ENCODE measurements around the gene SFRP2.

SFRP2 gene, protein sequence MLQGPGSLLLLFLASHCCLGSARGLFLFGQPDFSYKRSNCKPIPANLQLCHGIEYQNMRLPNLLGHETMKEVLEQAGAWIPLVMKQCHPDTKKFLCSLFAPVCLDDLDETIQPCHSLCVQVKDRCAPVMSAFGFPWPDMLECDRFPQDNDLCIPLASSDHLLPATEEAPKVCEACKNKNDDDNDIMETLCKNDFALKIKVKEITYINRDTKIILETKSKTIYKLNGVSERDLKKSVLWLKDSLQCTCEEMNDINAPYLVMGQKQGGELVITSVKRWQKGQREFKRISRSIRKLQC

DNA sequence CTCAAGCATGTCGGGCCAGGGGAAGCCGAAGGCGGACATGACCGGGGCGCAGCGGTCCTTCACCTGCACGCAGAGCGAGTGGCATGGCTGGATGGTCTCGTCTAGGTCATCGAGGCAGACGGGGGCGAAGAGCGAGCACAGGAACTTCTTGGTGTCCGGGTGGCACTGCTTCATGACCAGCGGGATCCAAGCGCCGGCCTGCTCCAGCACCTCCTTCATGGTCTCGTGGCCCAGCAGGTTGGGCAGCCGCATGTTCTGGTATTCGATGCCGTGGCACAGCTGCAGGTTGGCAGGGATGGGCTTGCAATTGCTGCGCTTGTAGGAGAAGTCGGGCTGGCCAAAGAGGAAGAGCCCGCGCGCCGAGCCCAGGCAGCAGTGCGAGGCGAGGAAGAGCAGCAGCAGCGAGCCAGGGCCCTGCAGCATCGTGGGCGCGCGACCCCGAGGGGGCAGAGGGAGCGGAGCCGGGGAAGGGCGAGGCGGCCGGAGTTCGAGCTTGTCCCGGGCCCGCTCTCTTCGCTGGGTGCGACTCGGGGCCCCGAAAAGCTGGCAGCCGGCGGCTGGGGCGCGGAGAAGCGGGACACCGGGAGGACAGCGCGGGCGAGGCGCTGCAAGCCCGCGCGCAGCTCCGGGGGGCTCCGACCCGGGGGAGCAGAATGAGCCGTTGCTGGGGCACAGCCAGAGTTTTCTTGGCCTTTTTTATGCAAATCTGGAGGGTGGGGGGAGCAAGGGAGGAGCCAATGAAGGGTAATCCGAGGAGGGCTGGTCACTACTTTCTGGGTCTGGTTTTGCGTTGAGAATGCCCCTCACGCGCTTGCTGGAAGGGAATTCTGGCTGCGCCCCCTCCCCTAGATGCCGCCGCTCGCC lies at the start of gene SFRP2:
Gene SFRP2, minus strand, starts transcription at position 671 of the 864 bp plus-strand sequence. Its CDS starts 248 bp downstream, at position 423.
- no peak for DNase-seq

DNA sequence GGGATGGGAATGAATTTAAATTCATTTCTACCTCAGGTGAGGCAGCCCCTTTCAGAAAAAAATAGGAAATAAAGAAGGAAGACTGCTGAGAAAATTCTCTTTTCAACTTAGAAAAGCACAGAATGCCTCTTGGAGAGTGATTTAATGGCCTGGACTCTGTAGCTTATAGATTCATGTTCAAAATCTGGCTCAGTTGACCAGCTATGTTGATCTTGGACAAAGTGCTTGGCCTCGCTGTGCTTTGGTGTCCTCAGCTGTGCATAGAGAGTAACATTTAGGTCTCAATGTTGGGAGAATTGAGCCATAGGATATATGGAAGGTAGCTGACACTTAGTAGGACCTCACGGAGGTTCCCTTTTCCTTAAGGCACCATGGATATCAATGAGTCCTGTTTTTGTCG lies 49.7 kb upstream of the SFRP2 start:
- no peak for DNase-seq

DNA sequence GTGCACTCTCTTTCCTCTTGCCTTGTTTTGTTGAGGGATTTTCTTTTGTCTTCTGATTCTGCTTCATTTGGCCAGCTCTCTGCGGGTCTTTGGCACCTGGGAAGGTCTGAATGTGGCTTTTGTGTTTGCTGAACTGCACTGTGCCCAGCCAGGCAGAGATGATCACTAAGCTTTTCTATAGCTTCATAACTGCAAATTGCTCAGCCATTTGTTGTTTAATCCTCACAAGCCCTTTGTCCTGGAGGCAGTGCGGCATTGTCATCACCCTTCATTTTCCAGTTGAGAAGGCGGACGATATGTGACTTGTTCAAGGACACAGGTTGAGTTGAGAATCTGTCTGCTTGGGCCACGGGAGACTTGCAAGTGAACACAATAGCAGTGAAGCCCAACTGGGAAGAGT lies 46.0 kb upstream of the SFRP2 start:
- DNase-seq, result no peak

DNA sequence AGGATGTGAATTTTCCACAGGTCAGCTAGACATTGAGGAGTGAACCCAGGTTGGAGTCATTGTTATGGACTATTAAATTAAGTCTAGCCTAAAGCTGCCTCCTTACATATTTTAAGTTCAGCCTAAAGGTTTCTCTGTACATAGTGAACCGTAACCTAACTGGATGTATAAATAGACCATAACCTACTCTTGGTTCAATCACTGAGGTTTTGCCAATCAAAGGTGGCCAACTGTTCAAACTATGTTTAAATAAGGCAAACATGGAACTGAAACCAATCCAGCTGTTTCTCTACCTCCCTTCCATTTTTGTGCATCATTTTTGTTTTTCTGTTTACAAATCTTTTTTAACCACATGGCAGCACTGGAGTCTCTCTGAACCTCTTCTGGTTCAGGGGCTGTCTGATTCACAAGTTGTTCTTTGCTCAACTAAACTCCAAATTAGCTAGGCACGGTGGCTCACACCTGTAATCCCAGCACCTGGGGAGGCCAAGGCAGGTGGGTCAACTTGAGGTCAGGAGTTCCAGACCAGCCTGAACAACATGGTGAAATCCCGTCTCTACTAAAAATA lies 43.9 kb upstream of the SFRP2 start:
- DNase-seq, result no peak

DNA sequence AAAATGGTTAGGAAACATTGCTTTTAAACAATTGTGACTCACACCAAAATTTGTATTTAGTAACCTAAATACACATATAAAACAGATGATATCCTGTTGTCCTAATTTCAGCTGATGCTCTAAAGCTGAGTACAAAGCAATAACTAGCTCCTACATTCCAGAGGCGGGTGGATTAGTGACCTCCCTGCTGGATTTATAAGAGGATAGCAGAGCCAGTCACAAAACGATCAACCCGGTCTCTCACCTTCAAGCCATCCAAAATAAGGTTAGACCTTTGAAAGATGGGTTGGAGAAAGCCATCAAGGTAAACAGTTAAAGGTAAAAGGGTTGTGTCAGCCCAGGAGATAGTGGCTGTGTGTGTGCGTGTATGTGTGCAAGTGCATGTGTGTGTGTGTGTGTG lies 43.2 kb upstream of the SFRP2 start:
- DNase-seq, result no peak

DNA sequence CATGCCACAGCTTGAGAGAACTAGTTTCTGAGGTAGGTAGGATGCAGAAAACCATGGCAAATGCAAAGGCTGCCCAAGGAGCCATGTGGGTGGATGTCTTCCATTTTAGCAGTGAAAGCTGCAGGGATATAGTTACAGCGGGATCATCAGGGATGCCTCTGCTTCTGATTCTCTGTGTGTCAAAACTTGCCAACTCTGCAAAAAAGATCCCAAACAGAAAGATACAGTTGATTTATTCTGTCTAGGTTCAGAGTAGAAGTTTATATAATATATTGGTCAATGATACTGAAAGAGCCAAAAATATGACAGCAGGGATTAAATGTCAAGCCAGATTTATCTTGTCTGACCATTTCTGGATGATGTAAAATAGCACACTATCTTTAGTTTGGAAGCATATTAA lies 42.4 kb upstream of the SFRP2 start:
- no peak for DNase-seq

DNA sequence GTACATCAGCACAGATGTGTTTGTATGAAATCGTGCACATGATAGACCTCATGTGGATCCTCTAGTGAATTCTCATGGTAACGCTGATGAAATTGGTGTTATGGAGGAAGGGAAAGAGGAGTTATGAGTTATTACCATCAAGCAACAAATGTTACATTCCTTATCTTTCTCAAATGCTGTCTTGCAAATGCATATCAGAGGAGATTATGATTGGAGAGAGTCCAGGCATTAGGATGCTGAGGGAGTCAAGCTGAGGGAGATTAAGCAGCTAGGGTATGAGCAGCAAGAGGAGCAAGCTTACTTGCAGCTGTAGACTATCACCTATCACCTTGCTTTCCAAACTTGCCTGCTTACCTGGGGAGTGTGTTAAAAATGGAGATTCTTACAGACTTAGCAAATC lies 36.8 kb upstream of the SFRP2 start:
- DNase-seq, result no peak

DNA sequence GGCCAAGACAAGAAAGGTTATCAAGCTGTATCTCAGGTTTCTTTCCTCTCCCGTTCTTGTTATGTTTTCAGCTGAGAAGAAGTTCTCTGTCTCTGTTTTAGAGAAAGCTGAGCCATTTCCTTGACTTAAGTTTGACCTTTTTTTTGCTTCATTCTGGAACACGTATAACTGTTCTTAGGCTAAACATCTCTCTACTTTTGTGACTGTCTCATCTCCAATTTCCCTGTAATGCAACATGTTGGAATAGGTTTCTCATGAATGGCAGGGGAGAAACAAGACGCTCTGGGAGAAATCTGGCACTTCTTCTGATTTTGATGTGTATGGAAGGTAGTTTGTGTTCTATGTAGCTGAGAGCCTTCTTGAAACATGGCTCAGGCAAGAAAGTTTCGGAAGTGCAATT lies 36.2 kb upstream of the SFRP2 start:
- no peak for DNase-seq

DNA sequence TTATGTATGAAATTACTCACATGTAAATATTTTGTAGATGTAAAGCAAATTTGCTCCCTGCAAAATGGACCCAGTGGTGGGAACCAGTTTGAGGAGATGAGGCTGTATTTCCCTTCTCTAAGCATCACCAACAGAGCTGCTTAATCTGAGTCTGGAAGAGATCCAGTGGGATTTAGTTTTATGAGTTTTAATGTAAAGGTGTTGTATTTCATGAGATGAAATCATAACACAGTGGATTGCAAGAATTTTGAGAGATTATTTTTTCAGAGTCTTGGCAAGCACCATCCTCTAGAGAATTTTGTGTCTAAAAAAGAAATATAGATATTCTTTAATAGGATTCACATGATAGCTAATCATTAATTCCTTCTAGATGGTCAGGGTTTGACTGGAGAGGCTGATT lies 35.6 kb upstream of the SFRP2 start:
- DNase-seq, result no peak

DNA sequence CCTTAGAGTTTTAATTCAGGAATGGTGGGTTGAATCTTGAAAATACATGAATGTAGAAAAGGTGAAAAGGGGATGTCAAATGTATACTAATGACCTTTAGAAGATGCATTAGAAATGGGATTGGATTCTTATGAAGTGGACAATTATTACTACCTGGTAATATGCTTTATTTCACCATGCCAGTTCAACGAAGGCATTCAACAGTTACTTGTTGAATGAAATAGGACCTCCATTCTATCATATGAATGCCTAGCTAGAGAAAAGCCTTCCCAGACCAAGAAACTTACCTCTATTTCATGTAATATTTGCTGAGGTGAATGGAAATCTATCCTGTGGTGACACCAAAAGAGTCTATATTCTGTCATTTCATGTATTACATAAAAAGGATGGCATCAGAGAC lies 34.6 kb upstream of the SFRP2 start:
- DNase-seq, result no peak

DNA sequence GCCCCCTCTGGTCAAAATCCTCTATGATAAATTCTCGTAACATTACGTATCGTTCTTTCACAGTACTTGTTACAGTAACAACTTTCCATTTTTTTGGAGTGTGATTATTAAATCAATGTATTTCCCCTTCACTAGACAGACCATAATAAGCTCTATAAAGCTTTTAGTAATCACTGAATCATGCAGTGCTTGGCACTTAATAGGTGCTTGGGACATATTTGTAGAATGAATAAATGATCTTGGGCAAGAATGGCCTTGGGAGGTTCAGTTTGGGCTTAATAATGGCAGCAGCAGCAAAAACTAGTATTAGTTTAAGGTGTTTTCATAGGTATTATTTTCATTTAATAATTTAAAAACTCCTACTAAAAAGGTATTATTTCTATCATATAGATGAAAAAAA lies 33.4 kb upstream of the SFRP2 start:
- no peak for DNase-seq

DNA sequence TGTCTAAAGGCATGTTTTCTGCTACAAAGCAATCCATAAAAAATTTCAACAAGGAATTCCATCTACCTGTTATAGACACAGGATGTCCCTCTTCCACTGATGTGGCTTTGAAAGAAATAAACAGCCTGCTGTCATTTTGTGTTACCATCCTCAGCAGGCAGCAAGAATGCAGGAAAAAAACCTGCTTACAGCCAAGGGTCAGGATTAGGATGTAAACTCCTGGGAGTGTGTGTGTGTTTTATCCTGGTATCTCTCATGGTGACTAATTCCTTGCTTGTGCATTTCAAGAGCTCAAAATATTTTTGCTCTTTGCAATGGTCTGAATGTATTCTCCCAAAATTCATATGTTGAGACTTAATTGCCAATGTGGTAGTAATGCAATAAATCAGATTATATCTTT lies 28.6 kb upstream of the SFRP2 start:
- DNase-seq, result no peak

DNA sequence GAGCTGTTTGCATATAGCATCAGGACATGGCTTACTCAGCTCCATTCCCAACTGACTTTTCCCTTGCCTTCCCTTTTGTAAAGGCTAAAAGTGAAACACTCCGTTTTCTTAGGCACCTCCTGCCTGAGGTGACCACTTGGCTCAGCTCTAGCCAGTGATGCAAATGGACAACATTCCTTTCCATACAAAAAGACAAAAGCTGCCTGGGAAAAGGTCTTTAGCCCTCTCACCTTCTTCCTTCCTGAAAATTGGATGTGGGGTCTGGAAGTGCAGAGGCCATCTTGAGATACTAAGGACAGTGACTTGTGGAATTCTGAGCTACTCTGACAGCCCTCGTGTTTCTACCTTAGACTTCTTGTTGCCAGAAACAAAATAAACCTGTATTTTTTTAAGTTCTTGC lies 27.7 kb upstream of the SFRP2 start:
- no peak for DNase-seq

DNA sequence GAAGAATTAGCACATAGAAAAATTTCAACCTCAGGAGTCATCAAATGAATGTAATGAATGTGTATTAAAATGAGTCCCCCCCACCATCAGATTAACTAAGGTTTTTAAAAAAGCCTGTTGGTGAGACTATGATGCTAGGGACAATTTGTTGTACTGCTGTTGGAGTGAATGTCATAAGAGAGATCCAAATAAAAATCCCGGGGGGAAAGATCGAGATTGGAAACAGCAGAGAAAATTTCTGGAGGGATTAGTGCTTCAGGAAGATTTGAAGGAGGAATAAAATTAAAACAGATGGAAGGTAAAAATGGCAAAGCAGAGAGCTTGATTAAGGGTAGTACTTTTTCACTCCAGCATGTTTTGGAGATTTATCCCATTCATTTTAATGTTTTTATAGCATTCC lies 25.9 kb upstream of the SFRP2 start:
- DNase-seq, result no peak

DNA sequence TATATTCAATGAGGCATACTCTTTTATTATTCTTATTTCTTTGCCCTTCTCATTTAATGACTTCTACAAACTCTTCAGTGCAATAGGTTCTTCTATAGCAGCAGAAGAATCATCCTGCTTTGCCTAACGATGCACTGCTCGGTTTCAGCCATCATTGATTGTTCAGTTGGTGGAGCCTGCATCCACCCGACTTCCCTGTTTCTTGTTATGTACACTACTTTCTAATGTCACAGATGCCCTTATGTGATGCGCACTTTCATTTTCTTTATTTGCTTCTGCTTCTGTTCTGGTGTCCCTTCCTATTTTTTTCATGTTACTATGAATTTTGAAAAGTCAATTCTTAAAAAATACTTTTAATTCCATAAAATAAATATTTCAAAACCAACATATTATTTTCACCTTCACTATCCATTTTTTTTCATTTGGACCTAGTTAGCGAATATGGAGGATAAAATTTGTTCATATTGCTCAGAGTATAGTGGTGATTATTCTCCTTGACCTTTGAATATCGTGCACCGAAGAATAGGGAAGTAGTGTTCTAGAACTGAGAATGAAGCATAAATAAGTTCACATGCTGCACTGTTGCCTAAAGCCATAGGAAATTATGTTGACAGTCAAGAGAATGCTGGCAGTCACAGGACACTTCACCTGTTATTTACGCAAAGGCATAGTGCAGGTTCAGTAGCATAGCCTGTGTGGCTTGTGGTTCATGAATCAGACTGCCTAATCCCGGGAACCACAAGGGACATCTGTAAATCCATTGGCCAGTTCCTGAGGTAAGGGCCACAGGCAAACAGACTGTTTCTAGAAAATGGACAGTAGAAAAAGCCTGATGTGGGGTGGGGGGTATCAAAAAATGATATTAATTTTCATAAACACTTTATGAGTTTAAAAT lies 21.3 kb upstream of the SFRP2 start:
- DNase-seq, result no peak

DNA sequence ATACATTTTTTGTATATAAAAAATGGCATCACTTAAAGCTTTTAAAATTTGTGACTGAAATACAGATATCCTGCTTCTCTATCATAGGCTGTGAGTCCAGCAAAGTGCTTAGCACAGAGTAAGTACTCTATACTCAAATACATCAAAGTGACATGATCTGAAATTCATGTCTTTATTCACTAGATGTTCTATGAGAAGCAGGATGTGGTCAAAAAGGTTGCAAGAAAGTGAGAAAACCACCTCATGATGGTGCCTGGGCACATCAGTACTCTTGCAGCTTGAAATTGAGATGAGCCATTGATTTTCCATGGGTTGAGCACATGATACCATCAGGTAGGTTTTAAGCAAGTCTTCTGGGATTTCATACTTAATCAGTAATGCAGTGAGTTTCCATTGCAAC lies 20.4 kb upstream of the SFRP2 start:
- DNase-seq, result no peak

DNA sequence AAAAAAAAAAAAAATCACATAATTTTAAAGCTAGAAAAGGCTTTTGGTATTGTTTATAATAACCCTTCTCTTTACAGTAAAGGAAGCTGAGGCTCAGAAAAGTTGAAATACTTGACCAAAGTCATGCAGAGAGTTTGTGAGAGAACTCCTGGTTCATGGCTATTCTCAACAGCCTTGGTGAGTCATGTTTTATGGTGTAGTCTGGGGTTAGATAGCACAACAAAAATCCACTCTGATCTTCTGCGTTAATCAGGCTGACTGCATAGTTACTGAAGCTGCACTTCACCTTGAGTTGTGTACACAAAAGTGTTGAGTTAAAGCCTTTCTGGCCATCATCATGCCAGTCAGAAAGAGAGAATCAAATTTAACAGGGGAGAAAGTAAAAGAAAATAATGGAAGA lies 19.3 kb upstream of the SFRP2 start:
- DNase-seq, result no peak

DNA sequence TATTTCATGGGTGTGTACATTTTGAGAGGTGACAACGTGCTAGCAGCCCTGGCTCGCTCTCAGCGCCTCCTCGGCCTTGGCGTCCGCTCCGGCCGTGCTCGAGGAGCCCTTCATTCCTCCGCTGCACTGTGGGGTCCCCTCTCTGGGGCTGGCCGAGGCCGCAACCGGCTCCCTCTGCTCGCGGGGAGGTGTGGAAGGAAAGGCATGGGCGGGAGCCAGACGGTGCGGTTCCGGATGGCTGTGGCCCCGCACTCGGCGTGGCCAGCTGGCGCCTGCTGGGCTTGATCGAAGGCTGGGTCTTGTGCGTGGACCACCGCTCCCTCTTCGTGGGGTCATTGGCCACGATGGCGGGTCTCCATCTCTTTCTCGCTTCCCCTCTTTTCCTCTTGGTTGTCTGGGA lies 17.2 kb upstream of the SFRP2 start:
- DNase-seq, result no peak

DNA sequence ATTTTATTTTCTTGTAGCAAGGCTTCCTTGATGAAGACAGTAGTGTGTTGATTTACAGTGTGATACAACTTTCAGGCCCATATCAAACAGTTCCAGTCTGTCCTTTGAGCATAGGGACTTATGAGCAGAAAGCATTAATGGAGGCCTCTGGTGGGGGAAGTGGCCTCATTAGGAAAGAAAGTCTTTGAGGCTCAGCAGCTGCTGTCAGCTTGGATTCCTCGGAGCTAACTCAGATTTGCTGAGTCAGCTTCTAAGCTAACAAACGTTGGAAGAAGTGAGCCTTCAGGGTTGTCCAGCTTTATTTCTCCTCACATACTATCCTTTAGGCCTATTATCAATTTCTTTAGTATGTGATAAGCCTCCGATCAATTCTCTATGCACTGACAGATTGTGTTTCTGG lies 15.8 kb upstream of the SFRP2 start:
- no peak for DNase-seq

DNA sequence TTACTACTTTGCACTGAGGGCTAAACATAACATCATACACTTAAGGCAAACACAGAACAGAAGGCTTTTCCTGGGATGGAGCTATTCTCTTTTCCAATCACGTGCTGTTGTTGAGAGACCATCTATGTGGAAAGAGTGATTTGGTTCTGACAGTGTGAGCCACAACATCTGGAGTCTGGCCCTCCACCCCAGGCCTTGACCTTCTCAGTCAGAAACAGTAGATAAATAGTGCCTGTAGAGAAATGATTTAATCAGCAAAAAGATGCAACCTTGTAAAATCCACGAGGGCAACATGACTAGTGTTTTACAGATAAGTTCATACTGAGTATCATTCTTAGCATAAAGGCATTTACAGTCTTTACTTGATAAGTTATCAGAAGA lies 10.8 kb upstream of the SFRP2 start:
- no peak for DNase-seq

DNA sequence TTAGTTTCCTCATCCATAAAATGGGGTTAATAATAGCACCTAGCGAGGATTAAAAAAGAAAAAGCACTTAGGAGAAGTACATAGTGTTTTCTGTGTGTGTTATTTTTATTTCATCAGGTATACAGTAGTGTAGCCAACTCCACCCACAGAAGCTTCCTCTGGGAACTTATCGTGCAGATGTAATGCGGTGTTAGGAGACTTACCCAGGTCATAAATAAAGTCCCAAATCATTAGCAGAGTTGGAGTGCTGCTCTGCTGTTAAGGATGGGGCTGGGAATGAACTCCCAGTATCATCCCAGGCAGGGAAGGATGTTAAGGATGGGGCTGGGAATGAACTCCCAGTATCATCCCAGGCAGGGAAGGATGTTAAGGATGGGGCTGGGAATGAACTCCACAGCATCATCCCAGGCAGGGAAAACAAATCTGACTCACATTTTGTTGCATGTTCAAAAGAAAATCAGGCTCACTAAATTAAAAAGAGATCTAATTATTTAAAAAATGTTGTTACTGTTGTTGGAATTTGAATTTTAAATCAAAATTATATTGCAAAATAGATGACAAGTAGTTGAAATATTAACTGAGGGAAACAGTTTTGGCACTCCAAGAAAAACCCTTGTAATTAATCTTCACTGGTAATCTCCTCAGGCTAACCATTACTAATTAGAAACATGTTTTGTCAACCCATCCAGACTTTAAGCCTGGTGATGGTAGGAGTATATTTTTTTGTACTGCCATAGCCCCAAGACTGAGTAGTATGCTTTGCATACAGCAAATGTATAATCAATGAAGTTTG lies 10.2 kb upstream of the SFRP2 start:
- DNase-seq, result no peak

DNA sequence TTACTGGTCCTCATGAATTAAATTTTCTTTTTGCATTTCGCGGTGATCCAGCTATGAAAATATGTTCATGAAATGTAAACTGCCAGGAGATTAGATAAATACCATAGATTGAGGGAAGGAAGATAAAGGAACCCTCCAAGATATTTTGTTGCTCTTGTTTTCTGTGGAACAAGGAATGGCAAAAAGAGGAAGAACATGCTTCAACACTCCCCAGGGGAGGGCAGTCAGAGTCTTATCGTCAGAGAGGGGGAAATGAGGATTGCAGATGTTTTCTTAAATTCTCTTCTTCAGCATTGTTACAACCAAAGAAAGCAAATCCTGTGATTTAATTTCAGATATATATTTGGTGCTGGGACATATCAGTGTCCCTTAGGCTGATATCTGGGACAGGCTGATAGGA lies 9.5 kb upstream of the SFRP2 start:
- no peak for DNase-seq

Measured in NCI-H1417 treated with DMSO at 0.1 percent for 48 hours (cell line).